CD8-positive, alpha-beta memory T cell (primary cell): ENCODE data around the gene FGD5. TPM values are rescaled to one million over a fixed set of nuclear protein-coding genes. Genes with fewer than 3 reads are reported as not detected.

ENCODE experiments used
- CTCF ChIA-PET: fragments of 350-600 bp; sonication (Branson Sonifier 250); formaldehyde crosslinking; loops from one replicate; lab custom pipeline; 2021; ENCODE audit warnings: antibody characterized with exemption; lab: Charles Lee
- POLR2A ChIA-PET: fragments of 350-600 bp; sonication (Branson Sonifier 250); formaldehyde crosslinking; loops from one replicate; lab custom pipeline; 2021; ENCODE audit warnings: antibody characterized with exemption; lab: Charles Lee
- DNase-seq, 5 donors: peaks; one replicate each; pipeline versions ENCODE4 v3.0.0 to v3.0.0-alpha.2; 2020 to 2022; ENCODE audit warnings: mixed read lengths in 1 of 5
- H3K27ac ChIP-seq: one replicate; pipeline ENCODE4 v1.7.0; 2013; ENCODE audit warnings: low read depth, mild to moderate bottlenecking, low read length, moderate library complexity
- H3K27me3 ChIP-seq: 2 replicates; pipeline ENCODE4 v1.7.0; 2013; ENCODE audit warnings: low read length, mild to moderate bottlenecking; ENCODE audit not compliant: insufficient read depth, poor library complexity, severe bottlenecking
- H3K36me3 ChIP-seq: 2 replicates; pipeline ENCODE4 v1.7.0; 2013; ENCODE audit warnings: mild to moderate bottlenecking, low read length, moderate library complexity; ENCODE audit not compliant: insufficient read depth
- H3K4me1 ChIP-seq: 2 replicates; pipeline ENCODE4 v1.7.0; 2013; ENCODE audit warnings: mild to moderate bottlenecking, low read length, moderate library complexity; ENCODE audit not compliant: insufficient read depth
- H3K4me3 ChIP-seq: 2 replicates; pipeline ENCODE4 v1.7.0; 2013; ENCODE audit warnings: mild to moderate bottlenecking, low read length
- H3K9me3 ChIP-seq: 2 replicates; pipeline ENCODE4 v1.7.0; 2013; ENCODE audit warnings: mild to moderate bottlenecking, low read length
- H3K27ac Mint-ChIP-seq, 8 donors: one replicate each; pipeline ENCODE4 v1.8.0; 2020 to 2021; ENCODE audit warnings: mixed read lengths in 8 of 8, mild to moderate bottlenecking in 6 of 8, inconsistent platforms in 3 of 8, moderate library complexity in 3 of 8
- H3K27me3 Mint-ChIP-seq, 2 donors: one replicate each; pipeline ENCODE4 v1.8.0; 2020 to 2021; ENCODE audit warnings: mixed read lengths in 2 of 2, mild to moderate bottlenecking in 1 of 2, moderate library complexity in 1 of 2
- H3K36me3 Mint-ChIP-seq, 3 donors: one replicate each; pipeline ENCODE4 v1.8.0; 2020 to 2021; ENCODE audit warnings: mixed read lengths in 3 of 3, inconsistent platforms in 1 of 3, mild to moderate bottlenecking in 1 of 3
- H3K4me1 Mint-ChIP-seq, 3 donors: one replicate each; pipeline ENCODE4 v1.8.0; 2020 to 2021; ENCODE audit warnings: mixed read lengths in 3 of 3, inconsistent platforms in 1 of 3, mild to moderate bottlenecking in 1 of 3
- H3K4me3 Mint-ChIP-seq, 7 donors: one replicate each; pipeline ENCODE4 v1.8.0; 2020 to 2021; ENCODE audit warnings: mixed read lengths in 7 of 7, mild to moderate bottlenecking in 6 of 7, moderate library complexity in 4 of 7, inconsistent platforms in 2 of 7
- H3K9me3 Mint-ChIP-seq, 5 donors: one replicate each; pipeline ENCODE4 v1.8.0; 2020 to 2022; ENCODE audit warnings: mixed read lengths in 5 of 5, mild to moderate bottlenecking in 3 of 5, moderate library complexity in 2 of 5, inconsistent platforms in 1 of 5
- polyA plus RNA-seq: library from polyadenylated mRNA; unstranded; fragments of 300-500 nt; fragmentation: Illumina TruSeq; gene quantifications from one replicate; pipeline ENCODE4 v1.2.3, GENCODE V29; 2021
- total RNA-seq, 2 experiments: library from RNA; stranded (reverse); gene quantifications; one replicate each; pipeline ENCODE4 v1.2.3, GENCODE V29; 2021

Gene FGD5
- total and polyA plus RNA-seq, 3 experiments from 2014 or later, result not detected

DNA sequence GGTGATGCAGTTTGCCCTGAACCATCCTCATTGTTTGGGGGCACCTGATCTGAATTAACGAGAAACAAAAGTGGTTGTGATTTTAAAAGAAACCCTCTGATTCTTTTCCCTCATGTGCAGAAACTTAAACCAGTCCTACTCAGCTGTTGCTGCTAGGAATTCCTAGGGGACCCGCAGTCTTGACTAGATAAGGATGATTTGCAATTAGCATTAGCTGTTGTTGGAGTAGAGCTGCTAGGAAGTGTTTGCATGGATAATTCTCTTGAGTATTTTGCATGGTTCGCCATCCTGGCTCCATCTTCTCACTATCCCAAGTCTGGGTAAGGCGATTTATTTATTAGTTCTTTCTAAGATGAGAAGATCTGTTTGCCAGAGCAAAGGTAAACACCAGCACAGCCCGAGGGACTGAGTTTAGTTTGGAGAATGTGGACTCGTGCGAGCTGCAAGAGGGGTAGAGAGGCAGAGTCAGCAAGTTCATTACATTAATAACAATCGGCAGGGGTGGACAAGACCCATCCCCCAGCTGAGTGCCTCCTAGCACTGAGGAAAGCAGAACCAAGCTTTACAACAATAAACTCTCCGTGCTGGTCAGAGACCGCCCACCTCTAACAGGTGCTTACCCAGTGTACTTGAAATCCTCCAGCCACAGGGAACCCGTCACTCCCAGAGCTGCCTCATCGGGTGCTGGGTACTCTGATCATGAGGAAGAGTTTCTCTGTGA lies 4.1 kb downstream of the FGD5 start:
- Mint-ChIP-seq H3K9me3 (no peaks in the 10 kb centered on the region), H3K4me3 (no peak overlapping the region), H3K36me3 (no peaks in the 10 kb centered on the region), H3K27me3 (peaks cover 11 to 26% of the 10 kb centered on the region in 2 donors), H3K27ac (no peak overlapping the region), H3K4me1 (no peaks in the 10 kb centered on the region)
- Histone ChIP-seq H3K27me3 (no peaks in the 10 kb centered on the region), H3K4me3 (no peak overlapping the region), H3K9me3 (no peaks in the 10 kb centered on the region), H3K27ac (no peak overlapping the region), H3K36me3 (no peaks in the 10 kb centered on the region), H3K4me1 (no peaks in the 10 kb centered on the region)
- ChIA-PET CTCF (interaction anchor here (1.0 kb wide), 1 partner anchor 7 kb away, joined by 3 read pairs; no protein-coding TSS in a partner anchor), POLR2A (no interaction called here)
- DNase-seq, result no peak

- Histone ChIP-seq H3K36me3 (no peaks in the 10 kb centered on the region), H3K4me3 (no peak overlapping the region), H3K4me1 (no peaks in the 10 kb centered on the region), H3K27ac (no peak overlapping the region), H3K27me3 (no peaks in the 10 kb centered on the region), H3K9me3 (no peaks in the 10 kb centered on the region)
- no peaks in the 10 kb centered on the region for H3K36me3 Mint-ChIP-seq
- peaks cover 11 to 31% of the 10 kb centered on the region in 2 donors for H3K27me3 Mint-ChIP-seq
- CTCF ChIA-PET, result no interaction called here
- no peak overlapping the region for H3K4me3 Mint-ChIP-seq
- H3K4me1 Mint-ChIP-seq, result no peaks in the 10 kb centered on the region
- H3K9me3 Mint-ChIP-seq, result no peaks in the 10 kb centered on the region
- H3K27ac Mint-ChIP-seq, result peak overlapping the region in 1 of 8 donors; percentile 31
- no peak for DNase-seq
- POLR2A ChIA-PET, result no interaction called here
Measured at GRCh38 chr3:14823393-14823792, 4.6 kb downstream of the FGD5 start.

DNA sequence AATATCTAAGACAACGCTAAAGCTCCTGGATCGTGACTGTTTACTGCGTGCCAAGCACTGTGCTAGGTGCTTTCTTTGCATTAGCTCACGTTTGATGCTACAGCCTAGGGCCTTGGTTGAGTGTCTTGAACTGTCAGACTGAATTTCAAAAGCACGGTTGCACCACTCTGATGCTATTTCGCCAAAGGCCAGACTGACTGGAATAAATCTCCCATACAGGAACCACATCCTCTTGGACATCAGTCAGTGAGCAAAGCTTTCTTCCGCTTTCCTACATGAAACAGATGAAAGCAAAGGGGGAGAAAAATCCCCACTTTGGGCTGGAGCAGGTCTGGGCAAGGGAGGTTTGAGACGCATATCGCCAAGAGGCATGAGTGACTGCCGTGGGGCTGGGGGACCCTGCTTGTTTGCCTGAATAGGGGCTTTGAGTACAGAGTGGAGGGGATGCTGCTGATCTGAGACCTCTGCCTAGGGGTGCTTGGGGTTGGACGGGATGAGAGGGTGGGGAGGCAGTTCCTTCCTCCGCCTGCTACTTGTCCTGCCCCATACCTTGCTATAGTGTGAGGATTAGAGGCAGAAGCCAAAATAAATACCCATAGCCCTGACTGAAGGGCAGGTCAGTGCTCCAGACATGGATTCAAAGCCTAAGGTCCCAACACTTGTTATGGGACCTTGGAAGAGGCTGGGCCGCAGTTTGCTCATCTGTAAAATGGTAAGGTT lies 5.3 kb downstream of the FGD5 start:
- H3K4me3 Mint-ChIP-seq, result no peak overlapping the region
- Histone ChIP-seq H3K27ac (no peak overlapping the region), H3K27me3 (no peaks in the 10 kb centered on the region), H3K4me3 (no peak overlapping the region), H3K4me1 (no peaks in the 10 kb centered on the region), H3K9me3 (no peaks in the 10 kb centered on the region), H3K36me3 (no peaks in the 10 kb centered on the region)
- H3K4me1 Mint-ChIP-seq, result no peaks in the 10 kb centered on the region
- POLR2A ChIA-PET, result no interaction called here
- no peak overlapping the region for H3K27ac Mint-ChIP-seq
- no peaks in the 10 kb centered on the region for H3K9me3 Mint-ChIP-seq
- H3K27me3 Mint-ChIP-seq, result peaks cover 11 to 36% of the 10 kb centered on the region in 2 donors
- no peaks in the 10 kb centered on the region for H3K36me3 Mint-ChIP-seq
- CTCF ChIA-PET, result no interaction called here
- DNase-seq, result no peak

DNA sequence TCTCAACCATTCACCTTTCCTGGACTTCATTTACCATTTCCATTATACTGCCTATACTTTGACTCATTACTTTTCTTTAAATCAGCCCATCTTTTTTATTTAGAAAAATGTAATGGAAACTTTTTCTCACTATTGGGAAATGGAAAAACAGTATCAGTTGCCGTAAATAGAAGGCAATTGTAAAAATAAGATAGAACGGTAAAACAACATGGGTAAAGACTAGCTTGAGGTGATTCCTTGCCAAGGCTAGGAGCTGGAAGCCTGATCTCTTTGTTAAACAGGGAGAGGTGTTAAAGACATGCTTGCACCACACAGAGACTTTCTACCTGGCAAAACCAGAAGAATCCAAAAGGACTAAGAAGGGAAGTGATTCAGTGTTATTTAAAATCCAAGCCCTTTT lies 5.9 kb downstream of the FGD5 start:
- H3K9me3 Mint-ChIP-seq, result no peaks in the 10 kb centered on the region
- Histone ChIP-seq H3K4me3 (no peak overlapping the region), H3K9me3 (no peaks in the 10 kb centered on the region), H3K27me3 (no peaks in the 10 kb centered on the region), H3K36me3 (no peaks in the 10 kb centered on the region), H3K4me1 (no peaks in the 10 kb centered on the region), H3K27ac (no peak overlapping the region)
- ChIA-PET CTCF (no interaction called here), POLR2A (no interaction called here)
- H3K4me3 Mint-ChIP-seq, result no peak overlapping the region
- DNase-seq, result no peak
- no peak overlapping the region for H3K27ac Mint-ChIP-seq
- H3K36me3 Mint-ChIP-seq, result no peaks in the 10 kb centered on the region
- no peaks in the 10 kb centered on the region for H3K4me1 Mint-ChIP-seq
- H3K27me3 Mint-ChIP-seq, result peaks cover 11 to 42% of the 10 kb centered on the region in 2 donors

DNA sequence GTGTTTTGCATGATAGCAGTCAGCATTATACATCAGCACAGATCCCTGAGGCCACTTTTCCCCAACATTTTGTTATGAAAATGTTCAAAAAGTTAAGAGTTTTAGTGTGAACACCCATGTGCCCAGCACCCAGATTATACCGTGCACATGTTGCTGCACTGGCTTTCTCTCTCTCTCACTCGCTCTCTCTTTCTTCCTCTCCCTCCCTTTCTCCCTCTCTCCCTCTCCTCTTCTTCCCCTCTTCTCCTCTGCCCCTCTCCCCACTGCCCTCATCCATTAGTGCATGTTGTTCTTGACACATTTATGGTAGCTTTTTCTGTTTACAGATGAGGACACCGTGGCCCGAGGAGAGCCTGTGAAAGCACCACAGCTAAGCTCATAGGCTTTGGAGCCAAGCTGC lies 7.3 kb downstream of the FGD5 start:
- POLR2A ChIA-PET, result no interaction called here
- Mint-ChIP-seq H3K27me3 (peaks cover 10 to 44% of the 10 kb centered on the region in 2 donors), H3K4me3 (no peak overlapping the region), H3K9me3 (peaks cover 0 to 1% (median 0%) of the 10 kb centered on the region in 5 donors), H3K27ac (no peak overlapping the region), H3K4me1 (no peaks in the 10 kb centered on the region), H3K36me3 (no peaks in the 10 kb centered on the region)
- H3K27ac ChIP-seq, result no peak overlapping the region
- H3K4me3 ChIP-seq, result no peak overlapping the region
- no peaks in the 10 kb centered on the region for H3K4me1 ChIP-seq
- H3K9me3 ChIP-seq, result no peaks in the 10 kb centered on the region
- H3K27me3 ChIP-seq, result no peaks in the 10 kb centered on the region
- CTCF ChIA-PET, result no interaction called here
- no peak for DNase-seq
- H3K36me3 ChIP-seq, result no peaks in the 10 kb centered on the region

- DNase-seq, result no peak
- H3K27me3 ChIP-seq, result no peaks in the 10 kb centered on the region
- Mint-ChIP-seq H3K4me3 (no peak overlapping the region), H3K27me3 (peaks cover 7 to 44% of the 10 kb centered on the region in 2 donors), H3K4me1 (no peaks in the 10 kb centered on the region), H3K9me3 (peaks cover 0 to 1% (median 0%) of the 10 kb centered on the region in 5 donors), H3K27ac (peak overlapping the region in 1 of 8 donors; percentile 27), H3K36me3 (no peaks in the 10 kb centered on the region)
- H3K4me3 ChIP-seq, result no peak overlapping the region
- ChIA-PET POLR2A (interaction anchor here (0.7 kb wide), 1 partner anchor 29 kb away, joined by 4 read pairs; no protein-coding TSS in a partner anchor), CTCF (no interaction called here)
- no peaks in the 10 kb centered on the region for H3K36me3 ChIP-seq
- no peak overlapping the region for H3K27ac ChIP-seq
- H3K4me1 ChIP-seq, result no peaks in the 10 kb centered on the region
- no peaks in the 10 kb centered on the region for H3K9me3 ChIP-seq
Measured at GRCh38 chr3:14827776-14828175, 9.0 kb downstream of the FGD5 start.

DNA sequence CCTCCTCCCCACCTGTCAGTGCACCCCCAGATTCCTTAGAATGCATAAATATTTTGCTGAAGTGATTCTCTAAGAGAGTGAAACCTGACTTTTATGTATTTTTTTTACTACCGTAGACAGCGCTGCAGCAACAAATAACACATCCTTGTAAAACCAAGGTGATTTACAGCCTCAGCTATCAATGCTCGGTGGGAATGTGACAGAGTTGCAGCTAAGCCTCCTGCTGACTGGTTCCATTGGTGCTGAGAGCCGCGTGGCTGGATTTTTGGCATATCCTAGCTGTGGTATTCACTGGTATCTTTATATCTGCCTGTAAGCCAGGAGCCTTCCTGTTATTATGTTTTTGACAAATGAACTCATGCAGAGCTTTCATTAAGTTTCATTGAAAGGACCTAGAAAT lies 11.0 kb downstream of the FGD5 start:
- no peak overlapping the region for H3K27ac ChIP-seq
- peak overlapping the region in 1 of 8 donors; percentile 11 for H3K27ac Mint-ChIP-seq
- H3K4me3 Mint-ChIP-seq, result no peak overlapping the region
- no peak for DNase-seq
- no peaks in the 10 kb centered on the region for H3K36me3 Mint-ChIP-seq
- CTCF ChIA-PET, result interaction anchor here (1.0 kb wide), 1 partner anchor 8 kb away, joined by 3 read pairs; no protein-coding TSS in a partner anchor
- H3K27me3 Mint-ChIP-seq, result peaks cover 4 to 55% of the 10 kb centered on the region in 2 donors
- H3K4me3 ChIP-seq, result no peak overlapping the region
- no peaks in the 10 kb centered on the region for H3K4me1 ChIP-seq
- no peaks in the 10 kb centered on the region for H3K4me1 Mint-ChIP-seq
- peaks cover 0 to 1% (median 0%) of the 10 kb centered on the region in 5 donors for H3K9me3 Mint-ChIP-seq
- no peaks in the 10 kb centered on the region for H3K27me3 ChIP-seq
- POLR2A ChIA-PET, result no interaction called here
- H3K9me3 ChIP-seq, result no peaks in the 10 kb centered on the region
- no peaks in the 10 kb centered on the region for H3K36me3 ChIP-seq

DNA sequence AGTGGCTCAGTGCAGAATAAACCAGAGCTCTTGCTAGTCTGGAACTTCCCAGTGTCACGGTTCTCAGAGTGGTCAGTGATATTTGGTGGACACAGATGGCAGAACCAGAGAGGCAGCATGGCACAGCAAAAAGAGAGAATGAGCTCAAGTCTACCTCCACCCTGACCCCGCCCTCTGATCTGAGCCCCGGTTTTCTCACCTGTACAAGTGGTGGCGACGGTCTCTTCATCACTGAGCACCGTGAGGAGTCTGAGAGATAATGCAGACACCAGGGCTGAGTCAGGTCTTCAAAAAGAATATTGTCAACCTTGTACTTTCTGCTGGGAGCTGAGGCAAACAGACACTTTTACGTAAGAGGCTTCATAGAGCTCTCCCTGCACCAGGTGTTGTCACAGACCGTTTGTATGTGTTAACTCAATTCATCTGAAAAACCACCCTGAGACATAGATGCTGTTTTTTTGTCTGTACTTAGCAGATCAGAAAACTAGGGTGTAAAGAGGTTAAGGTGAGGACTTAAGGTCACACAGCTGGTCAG lies 13.2 kb downstream of the FGD5 start:
- Histone ChIP-seq H3K4me3 (no peak overlapping the region), H3K27ac (no peak overlapping the region), H3K4me1 (no peaks in the 10 kb centered on the region), H3K36me3 (no peaks in the 10 kb centered on the region), H3K27me3 (no peaks in the 10 kb centered on the region), H3K9me3 (no peaks in the 10 kb centered on the region)
- Mint-ChIP-seq H3K4me1 (no peaks in the 10 kb centered on the region), H3K9me3 (peaks cover 0 to 1% (median 0%) of the 10 kb centered on the region in 5 donors), H3K27ac (peak overlapping the region in 1 of 8 donors; percentile 76), H3K4me3 (no peak overlapping the region), H3K36me3 (no peaks in the 10 kb centered on the region), H3K27me3 (peaks cover 9 to 51% of the 10 kb centered on the region in 2 donors)
- no peak for DNase-seq
- POLR2A ChIA-PET, result no interaction called here
- CTCF ChIA-PET, result no interaction called here
